Esophagus (tissue), 2 donors: ENCODE results near the gene ZNF581. TPM values are rescaled to one million over a fixed set of nuclear protein-coding genes. Genes with fewer than 3 reads are reported as not detected.

Experiments
- H3K27ac ChIP-seq, 2 donors: one replicate each; pipeline ENCODE4 v1.5.1; 2013; ENCODE audit warnings: low read depth in 2 of 2, mild to moderate bottlenecking in 2 of 2, inconsistent platforms in 1 of 2, low read length in 1 of 2, moderate library complexity in 1 of 2
- H3K27me3 ChIP-seq, 2 donors: one replicate each; pipeline ENCODE4 v1.6.1; 2013; ENCODE audit warnings: low read length in 2 of 2, control low read depth in 1 of 2, mild to moderate bottlenecking in 1 of 2; ENCODE audit not compliant: insufficient read depth in 2 of 2, control insufficient read depth in 1 of 2
- H3K36me3 ChIP-seq, 2 donors: one replicate each; pipeline ENCODE4 v1.6.1; 2013; ENCODE audit warnings: low read length in 1 of 2; ENCODE audit not compliant: control insufficient read depth in 2 of 2, insufficient read depth in 2 of 2
- H3K4me1 ChIP-seq, 2 donors: one replicate each; pipeline ENCODE4 v1.6.1; 2013; ENCODE audit warnings: low read length in 1 of 2; ENCODE audit not compliant: control insufficient read depth in 2 of 2, insufficient read depth in 2 of 2
- H3K4me3 ChIP-seq, 2 donors: one replicate each; pipeline ENCODE4 v1.5.1; 2013; ENCODE audit warnings: low read length in 2 of 2, mild to moderate bottlenecking in 2 of 2, low read depth in 1 of 2, moderate library complexity in 1 of 2
- H3K9me3 ChIP-seq, 2 donors: one replicate each; pipeline ENCODE4 v1.6.1; 2013; ENCODE audit warnings: mild to moderate bottlenecking in 2 of 2, low read depth in 1 of 2, low read length in 1 of 2, moderate library complexity in 1 of 2; ENCODE audit not compliant: control insufficient read depth in 2 of 2, insufficient read depth in 1 of 2
- WGBS, 2 donors: extraction: QIAGEN DNeasy Blood & Tissue Kit; methylation state at CpG; one replicate each; pipeline ENCODE4 v1.1.7; 2013; 5-methylcytosine and 5-hydroxymethylcytosine counted together
- polyA plus RNA-seq, 2 donors: library from polyadenylated mRNA; stranded (reverse); fragments of 200-250 nt; gene quantifications; one replicate each; pipeline ENCODE4 v1.2.3, GENCODE V29; 2013
- donor health status: healthy with polysubstance abuse.
- donor health status: Bipolar disorder and iron deficiency.

Gene ZNF581
- polyA plus RNA-seq, 2 donors = 10.3 to 16.6 TPM

GRCh38 chr19:55617426-55617825 lies 26.0 kb upstream of the ZNF581 start:
- H3K27ac ChIP-seq = no peak overlapping the region
- H3K36me3 ChIP-seq = peaks cover 0 to 34% of the 10 kb centered on the region in 2 donors
- H3K4me1 ChIP-seq = no peaks in the 10 kb centered on the region
- WGBS, 2 donors = 78 to 86% methylated on average over 8 of the region's 8 CpGs
- no peaks in the 10 kb centered on the region for H3K27me3 ChIP-seq
- H3K9me3 ChIP-seq = no peaks in the 10 kb centered on the region
- H3K4me3 ChIP-seq = no peak overlapping the region

DNA sequence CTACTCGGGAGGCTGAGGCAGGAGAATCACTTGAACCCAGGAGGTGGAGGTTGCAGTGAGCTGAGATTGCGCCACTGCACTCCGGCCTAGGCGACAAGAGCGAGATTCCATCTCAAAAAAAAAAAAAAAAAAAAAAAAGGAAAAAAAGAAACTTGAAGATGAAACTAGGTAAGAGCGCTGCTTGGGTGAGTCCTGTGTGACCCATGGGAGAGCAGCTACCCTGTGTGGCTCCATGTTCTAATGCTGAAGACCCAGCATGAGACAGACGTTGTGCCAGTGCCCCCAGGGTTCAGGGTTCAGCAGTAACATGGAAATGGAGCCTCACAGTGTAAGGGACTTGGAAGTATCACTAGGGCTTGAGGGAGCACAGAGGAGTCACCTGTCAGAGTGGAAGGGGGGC lies 25.0 kb upstream of the ZNF581 start:
- Histone ChIP-seq H3K4me3 (no peak overlapping the region), H3K27me3 (no peaks in the 10 kb centered on the region), H3K36me3 (peaks cover 0 to 34% of the 10 kb centered on the region in 2 donors), H3K27ac (no peak overlapping the region), H3K9me3 (no peaks in the 10 kb centered on the region), H3K4me1 (no peaks in the 10 kb centered on the region)
- 84 to 85% methylated on average over 7 of the region's 7 CpGs for WGBS, 2 donors

DNA sequence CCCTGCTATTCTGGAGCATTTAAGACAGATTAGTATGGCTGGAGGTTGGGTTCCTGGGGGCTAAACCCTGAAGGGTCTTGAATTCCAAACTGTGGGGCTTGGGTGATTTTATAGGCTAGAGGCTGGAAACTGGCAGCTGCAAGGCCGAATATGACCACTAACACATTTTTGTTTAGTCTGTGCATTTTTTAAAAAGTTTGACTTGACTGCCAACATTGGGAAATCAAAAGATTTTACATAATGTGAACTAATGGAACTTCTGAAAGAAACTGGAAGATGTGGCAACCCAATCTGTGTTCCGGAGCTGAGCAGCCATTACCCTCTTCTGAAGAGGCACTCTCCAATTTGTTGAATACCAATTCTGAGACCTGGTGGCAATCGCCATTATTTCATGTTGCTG lies 24.2 kb upstream of the ZNF581 start:
- no peaks in the 10 kb centered on the region for H3K27me3 ChIP-seq
- no peak overlapping the region for H3K4me3 ChIP-seq
- peaks cover 0 to 32% of the 10 kb centered on the region in 2 donors for H3K36me3 ChIP-seq
- no peaks in the 10 kb centered on the region for H3K4me1 ChIP-seq
- WGBS, 2 donors = 74 to 80% methylated on average over 3 of the region's 3 CpGs
- no peaks in the 10 kb centered on the region for H3K9me3 ChIP-seq
- H3K27ac ChIP-seq = no peak overlapping the region

DNA sequence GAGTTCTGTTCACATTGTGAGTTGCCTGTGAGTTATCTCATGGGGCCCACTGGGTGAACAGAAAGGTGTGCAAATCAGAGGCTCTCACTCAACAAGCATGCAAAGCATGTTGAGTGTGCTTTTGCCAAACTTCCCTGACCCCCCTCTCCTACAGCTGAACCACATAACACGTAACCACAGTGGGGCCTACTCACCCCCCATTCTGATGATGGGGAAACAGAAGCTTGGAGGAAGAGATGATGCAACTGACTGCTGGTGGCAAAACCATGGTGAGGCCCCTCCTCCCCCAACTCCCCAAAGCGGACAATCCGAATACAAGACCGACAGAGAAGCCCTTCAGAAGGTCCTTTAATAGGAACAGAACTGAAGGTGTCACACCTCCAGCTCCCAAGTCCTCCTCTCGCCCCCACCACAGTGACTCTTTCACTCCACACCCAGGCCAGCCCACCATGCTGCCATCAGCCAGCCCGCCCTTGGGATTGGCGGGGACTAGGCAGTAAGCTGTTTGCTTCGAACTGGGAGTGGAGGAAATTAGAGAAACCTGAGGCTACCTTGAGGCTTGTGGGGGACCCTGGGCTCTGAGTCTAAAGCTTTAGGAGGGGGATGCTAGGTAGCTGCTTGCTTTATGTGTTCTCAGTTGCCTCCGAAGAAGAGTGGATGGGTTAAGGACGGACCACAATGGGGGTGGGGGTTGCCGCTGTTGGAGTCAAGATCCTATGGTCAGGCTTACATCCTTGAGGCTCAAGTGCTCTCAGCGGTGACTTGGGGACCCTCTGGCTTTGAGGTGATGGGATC lies 22.8 kb upstream of the ZNF581 start:
- WGBS, 2 donors = 91% methylated on average over 12 of the region's 12 CpGs
- Histone ChIP-seq H3K27me3 (no peaks in the 10 kb centered on the region), H3K36me3 (peaks cover 0 to 24% of the 10 kb centered on the region in 2 donors), H3K27ac (no peak overlapping the region), H3K9me3 (no peaks in the 10 kb centered on the region), H3K4me1 (peaks cover 0 to 1% of the 10 kb centered on the region in 2 donors), H3K4me3 (no peak overlapping the region)

DNA sequence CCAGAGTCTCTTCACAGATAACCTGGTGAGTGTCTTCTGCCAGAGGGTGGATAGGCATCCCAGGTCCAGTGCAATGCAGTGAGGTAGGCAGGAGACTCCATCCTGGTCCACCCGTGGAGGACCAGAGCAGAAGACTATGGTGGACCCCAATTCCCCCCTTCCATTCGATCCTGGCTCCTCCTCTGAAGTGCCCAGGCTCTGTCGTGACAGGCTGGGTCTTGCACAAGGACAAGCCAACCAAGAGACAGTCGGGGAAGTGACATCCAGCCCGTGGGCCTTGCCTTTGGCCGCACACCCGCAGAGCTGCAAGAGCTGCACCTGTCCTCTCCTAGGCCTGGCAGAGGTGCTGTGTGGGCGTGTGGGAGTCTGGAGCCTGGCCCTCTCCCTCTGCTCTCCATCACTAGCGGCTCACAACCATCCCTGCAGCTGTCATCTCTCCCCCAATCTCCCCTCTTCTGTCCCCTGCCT lies 22.2 kb upstream of the ZNF581 start:
- WGBS, 2 donors = 71 to 79% methylated on average over 8 to 9 of the region's 9 CpGs
- Histone ChIP-seq H3K4me3 (no peak overlapping the region), H3K36me3 (peaks cover 0 to 17% of the 10 kb centered on the region in 2 donors), H3K27ac (no peak overlapping the region), H3K4me1 (peaks cover 0 to 1% of the 10 kb centered on the region in 2 donors), H3K9me3 (no peaks in the 10 kb centered on the region), H3K27me3 (no peaks in the 10 kb centered on the region)

DNA sequence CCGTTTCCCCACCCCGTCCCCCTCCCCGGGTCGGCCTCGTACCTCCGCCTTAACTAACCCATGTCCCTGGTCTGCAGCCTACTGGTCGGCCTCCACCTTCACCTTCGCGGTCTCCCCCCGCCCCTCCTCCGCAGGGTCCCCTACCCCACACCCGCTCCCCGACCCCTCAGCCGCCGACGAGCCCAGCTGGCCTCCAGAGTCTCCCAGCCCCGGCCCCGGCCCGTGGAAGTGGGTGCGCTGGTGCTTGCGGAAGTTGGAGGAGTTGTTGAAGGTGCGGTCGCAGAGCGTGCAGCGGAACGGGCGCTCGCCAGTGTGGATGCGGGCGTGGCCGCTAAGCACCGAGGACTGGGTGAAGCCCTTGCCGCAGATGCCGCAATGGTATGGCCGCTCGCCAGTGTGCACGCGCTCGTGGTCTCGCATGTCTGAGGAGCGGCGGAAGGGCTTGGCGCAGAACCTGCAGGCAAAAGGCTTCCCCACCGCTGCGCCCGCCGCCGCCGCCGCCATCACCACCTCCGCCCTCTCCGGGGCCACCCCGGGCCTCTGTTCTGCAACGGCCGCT lies 21.7 kb upstream of the ZNF581 start:
- H3K4me3 ChIP-seq = no peak overlapping the region
- H3K36me3 ChIP-seq = peaks cover 0 to 12% of the 10 kb centered on the region in 2 donors
- 95 to 96% methylated on average over 55 of the region's 55 CpGs for WGBS, 2 donors
- H3K9me3 ChIP-seq = no peaks in the 10 kb centered on the region
- no peaks in the 10 kb centered on the region for H3K27me3 ChIP-seq
- H3K4me1 ChIP-seq = peaks cover 0 to 1% of the 10 kb centered on the region in 2 donors
- no peak overlapping the region for H3K27ac ChIP-seq

GRCh38 chr19:55622242-55622969 lies 21.0 kb upstream of the ZNF581 start:
- Histone ChIP-seq H3K4me3 (no peak overlapping the region), H3K9me3 (no peaks in the 10 kb centered on the region), H3K4me1 (peaks cover 0 to 1% of the 10 kb centered on the region in 2 donors), H3K27ac (no peak overlapping the region), H3K36me3 (peaks cover 0 to 9% of the 10 kb centered on the region in 2 donors), H3K27me3 (no peaks in the 10 kb centered on the region)
- 93 to 95% methylated on average over 40 of the region's 40 CpGs for WGBS, 2 donors

DNA sequence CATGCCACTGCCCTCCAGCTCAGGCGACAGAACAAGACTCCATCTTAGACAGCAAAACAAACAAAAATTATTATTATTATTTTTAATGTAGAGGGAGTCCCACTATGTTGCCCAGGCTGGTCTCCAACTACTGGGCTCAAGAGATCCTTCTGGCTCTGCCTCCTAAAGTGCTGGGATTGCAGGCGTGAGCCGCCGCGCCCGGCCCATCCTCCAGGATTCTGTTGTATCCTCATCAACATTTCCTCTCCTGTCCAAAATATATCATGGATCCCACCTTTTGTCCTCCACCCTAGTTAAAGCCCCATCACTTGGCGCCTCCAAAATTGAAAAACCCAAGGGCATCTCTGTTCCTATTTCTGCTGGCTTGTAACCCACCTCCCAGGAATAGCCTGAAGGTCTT lies 20.3 kb upstream of the ZNF581 start:
- Histone ChIP-seq H3K27ac (no peak overlapping the region), H3K4me1 (peaks cover 0 to 1% of the 10 kb centered on the region in 2 donors), H3K4me3 (no peak overlapping the region), H3K27me3 (no peaks in the 10 kb centered on the region), H3K9me3 (no peaks in the 10 kb centered on the region), H3K36me3 (peaks cover 0 to 8% of the 10 kb centered on the region in 2 donors)
- 93 to 98% methylated on average over 7 of the region's 7 CpGs for WGBS, 2 donors

DNA sequence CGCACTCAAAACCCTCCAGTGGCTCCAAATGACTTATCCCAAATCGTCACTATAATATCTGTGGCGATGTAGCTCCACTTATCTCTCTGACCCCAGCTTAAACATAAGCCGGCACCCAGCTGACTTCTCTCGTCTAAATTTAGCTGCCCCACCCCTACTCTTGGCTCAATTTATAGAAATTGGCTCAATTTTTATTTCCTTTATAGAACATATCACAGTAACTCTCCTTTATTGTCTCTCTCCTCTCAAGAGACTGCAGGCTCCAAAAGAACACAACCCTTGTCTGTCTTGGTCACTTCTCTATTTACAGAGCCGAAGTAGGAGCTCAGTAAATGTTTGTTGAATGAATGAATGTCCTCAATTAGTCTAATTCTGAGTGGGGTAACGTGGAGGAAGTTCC lies 19.9 kb upstream of the ZNF581 start:
- 53 to 57% methylated on average over 7 of the region's 7 CpGs for WGBS, 2 donors
- Histone ChIP-seq H3K36me3 (peaks cover 0 to 8% of the 10 kb centered on the region in 2 donors), H3K4me3 (no peak overlapping the region), H3K4me1 (peaks cover 0 to 1% of the 10 kb centered on the region in 2 donors), H3K27me3 (no peaks in the 10 kb centered on the region), H3K9me3 (no peaks in the 10 kb centered on the region), H3K27ac (no peak overlapping the region)
